ENCODE measurements around the gene USP22.

- TF ChIP-seq GABPA (IDR thresholded peaks at IDR 0.05; ENCODE audit: low read depth), result no peak
- TF ChIP-seq POLR2AphosphoS5 (IDR thresholded peaks at IDR 0.05; ENCODE audit: low read depth), result no peak
- TF ChIP-seq, protein P1, sequence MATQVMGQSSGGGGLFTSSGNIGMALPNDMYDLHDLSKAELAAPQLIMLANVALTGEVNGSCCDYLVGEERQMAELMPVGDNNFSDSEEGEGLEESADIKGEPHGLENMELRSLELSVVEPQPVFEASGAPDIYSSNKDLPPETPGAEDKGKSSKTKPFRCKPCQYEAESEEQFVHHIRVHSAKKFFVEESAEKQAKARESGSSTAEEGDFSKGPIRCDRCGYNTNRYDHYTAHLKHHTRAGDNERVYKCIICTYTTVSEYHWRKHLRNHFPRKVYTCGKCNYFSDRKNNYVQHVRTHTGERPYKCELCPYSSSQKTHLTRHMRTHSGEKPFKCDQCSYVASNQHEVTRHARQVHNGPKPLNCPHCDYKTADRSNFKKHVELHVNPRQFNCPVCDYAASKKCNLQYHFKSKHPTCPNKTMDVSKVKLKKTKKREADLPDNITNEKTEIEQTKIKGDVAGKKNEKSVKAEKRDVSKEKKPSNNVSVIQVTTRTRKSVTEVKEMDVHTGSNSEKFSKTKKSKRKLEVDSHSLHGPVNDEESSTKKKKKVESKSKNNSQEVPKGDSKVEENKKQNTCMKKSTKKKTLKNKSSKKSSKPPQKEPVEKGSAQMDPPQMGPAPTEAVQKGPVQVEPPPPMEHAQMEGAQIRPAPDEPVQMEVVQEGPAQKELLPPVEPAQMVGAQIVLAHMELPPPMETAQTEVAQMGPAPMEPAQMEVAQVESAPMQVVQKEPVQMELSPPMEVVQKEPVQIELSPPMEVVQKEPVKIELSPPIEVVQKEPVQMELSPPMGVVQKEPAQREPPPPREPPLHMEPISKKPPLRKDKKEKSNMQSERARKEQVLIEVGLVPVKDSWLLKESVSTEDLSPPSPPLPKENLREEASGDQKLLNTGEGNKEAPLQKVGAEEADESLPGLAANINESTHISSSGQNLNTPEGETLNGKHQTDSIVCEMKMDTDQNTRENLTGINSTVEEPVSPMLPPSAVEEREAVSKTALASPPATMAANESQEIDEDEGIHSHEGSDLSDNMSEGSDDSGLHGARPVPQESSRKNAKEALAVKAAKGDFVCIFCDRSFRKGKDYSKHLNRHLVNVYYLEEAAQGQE (IDR thresholded peaks at IDR 0.05; ENCODE audit: insufficient replicate concordance, low read depth), result no peak
- TF ChIP-seq, protein P2, sequence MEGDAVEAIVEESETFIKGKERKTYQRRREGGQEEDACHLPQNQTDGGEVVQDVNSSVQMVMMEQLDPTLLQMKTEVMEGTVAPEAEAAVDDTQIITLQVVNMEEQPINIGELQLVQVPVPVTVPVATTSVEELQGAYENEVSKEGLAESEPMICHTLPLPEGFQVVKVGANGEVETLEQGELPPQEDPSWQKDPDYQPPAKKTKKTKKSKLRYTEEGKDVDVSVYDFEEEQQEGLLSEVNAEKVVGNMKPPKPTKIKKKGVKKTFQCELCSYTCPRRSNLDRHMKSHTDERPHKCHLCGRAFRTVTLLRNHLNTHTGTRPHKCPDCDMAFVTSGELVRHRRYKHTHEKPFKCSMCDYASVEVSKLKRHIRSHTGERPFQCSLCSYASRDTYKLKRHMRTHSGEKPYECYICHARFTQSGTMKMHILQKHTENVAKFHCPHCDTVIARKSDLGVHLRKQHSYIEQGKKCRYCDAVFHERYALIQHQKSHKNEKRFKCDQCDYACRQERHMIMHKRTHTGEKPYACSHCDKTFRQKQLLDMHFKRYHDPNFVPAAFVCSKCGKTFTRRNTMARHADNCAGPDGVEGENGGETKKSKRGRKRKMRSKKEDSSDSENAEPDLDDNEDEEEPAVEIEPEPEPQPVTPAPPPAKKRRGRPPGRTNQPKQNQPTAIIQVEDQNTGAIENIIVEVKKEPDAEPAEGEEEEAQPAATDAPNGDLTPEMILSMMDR (IDR thresholded peaks at IDR 0.05; ENCODE audit: insufficient read depth, low read length), result no peak
Measured at GRCh38 chr17:20979792-20980083, 63.1 kb downstream of the USP22 start.
